GM23338 (cell line): Measurements from ENCODE around the gene RASA3.
"Not testable (repeated sequence)": the region's sequence is repeated elsewhere in the genome, so short reads cannot be mapped to it uniquely, and the experiment has no call there.

Source experiments
- CREB1 ChIP-seq: fragments of 250-450 bp; sonication (Bioruptor Pico); IDR thresholded peaks from 2 replicates; pipeline ENCODE4 v1.5.0; 2020; ENCODE audit warnings: low read depth, mild to moderate bottlenecking, moderate library complexity
- EZH2 ChIP-seq: fragments of 200-600 bp; sonication (generic); IDR thresholded peaks from one replicate; pipeline ENCODE4 v1.8.0; 2017; ENCODE audit warnings: antibody characterized with exemption, mild to moderate bottlenecking, low read depth; ENCODE audit not compliant: unreplicated experiment
- EZH2phosphoT487 ChIP-seq: fragments of 200-600 bp; sonication (generic); IDR thresholded peaks from one replicate; pipeline ENCODE4 v1.8.1; 2018; ENCODE audit warnings: antibody characterized with exemption; ENCODE audit not compliant: unreplicated experiment
- NANOG ChIP-seq: IDR thresholded peaks from 2 replicates; pipeline ENCODE4 v1.6.1; 2016; ENCODE audit warnings: antibody characterized with exemption, borderline replicate concordance
- POLR2AphosphoS5 ChIP-seq: IDR thresholded peaks from 2 replicates; pipeline ENCODE4 v1.6.1; 2016; ENCODE audit warnings: antibody characterized with exemption, low read depth
- ZNF331 ChIP-seq: fragments of 250-450 bp; sonication (Bioruptor Pico); IDR thresholded peaks from 2 replicates; pipeline ENCODE4 v1.5.0; 2020; ENCODE audit warnings: low read depth, mild to moderate bottlenecking, moderate library complexity
- TF ChIP-seq, protein P1 (sequence below), 2 experiments: fragments of 200-600 bp in 1 of 2; sonication (generic) in 1 of 2; conservative IDR thresholded peaks; 2 replicates each; pipeline versions ENCODE4 v1.5.1 to v1.6.1; 2016 to 2017; ENCODE audit warnings: antibody characterized with exemption in 2 of 2, low read depth in 2 of 2, mild to moderate bottlenecking in 2 of 2, moderate library complexity in 1 of 2
- TF ChIP-seq, protein P2 (sequence below): IDR thresholded peaks from one replicate; pipeline ENCODE4 v1.6.1; 2018; ENCODE audit warnings: antibody characterized with exemption; ENCODE audit not compliant: unreplicated experiment

DNA sequence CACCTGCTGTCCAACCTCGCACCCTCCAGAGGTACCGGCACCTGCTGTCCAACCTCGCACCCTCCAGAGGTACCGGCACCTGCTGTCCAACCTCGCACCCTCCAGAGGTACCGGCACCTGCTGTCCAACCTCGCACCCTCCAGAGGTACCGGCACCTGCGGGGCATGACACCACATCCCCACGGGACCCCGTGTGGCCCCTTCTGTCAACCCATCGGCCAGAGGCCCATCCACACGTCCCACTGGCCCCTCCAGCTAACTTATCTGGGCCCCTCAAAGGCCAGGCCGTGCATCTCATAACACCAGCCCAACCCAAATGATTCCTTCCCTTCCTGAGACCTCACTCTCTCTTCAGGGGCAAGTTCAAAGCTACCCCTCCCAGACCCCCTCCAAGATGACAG, 6.3 kb downstream of the RASA3 start:
- TF ChIP-seq NANOG; CREB1 (CRISPR knock-in tag); POLR2AphosphoS5; EZH2phosphoT487; EZH2; ZNF331 (CRISPR knock-in tag): not testable (repeated sequence)
- TF ChIP-seq, protein P1, sequence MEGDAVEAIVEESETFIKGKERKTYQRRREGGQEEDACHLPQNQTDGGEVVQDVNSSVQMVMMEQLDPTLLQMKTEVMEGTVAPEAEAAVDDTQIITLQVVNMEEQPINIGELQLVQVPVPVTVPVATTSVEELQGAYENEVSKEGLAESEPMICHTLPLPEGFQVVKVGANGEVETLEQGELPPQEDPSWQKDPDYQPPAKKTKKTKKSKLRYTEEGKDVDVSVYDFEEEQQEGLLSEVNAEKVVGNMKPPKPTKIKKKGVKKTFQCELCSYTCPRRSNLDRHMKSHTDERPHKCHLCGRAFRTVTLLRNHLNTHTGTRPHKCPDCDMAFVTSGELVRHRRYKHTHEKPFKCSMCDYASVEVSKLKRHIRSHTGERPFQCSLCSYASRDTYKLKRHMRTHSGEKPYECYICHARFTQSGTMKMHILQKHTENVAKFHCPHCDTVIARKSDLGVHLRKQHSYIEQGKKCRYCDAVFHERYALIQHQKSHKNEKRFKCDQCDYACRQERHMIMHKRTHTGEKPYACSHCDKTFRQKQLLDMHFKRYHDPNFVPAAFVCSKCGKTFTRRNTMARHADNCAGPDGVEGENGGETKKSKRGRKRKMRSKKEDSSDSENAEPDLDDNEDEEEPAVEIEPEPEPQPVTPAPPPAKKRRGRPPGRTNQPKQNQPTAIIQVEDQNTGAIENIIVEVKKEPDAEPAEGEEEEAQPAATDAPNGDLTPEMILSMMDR (conservative IDR thresholded peaks at IDR 0.05; ENCODE audit: low read depth in 2 of 2) = not testable (repeated sequence)
- TF ChIP-seq, protein P2, sequence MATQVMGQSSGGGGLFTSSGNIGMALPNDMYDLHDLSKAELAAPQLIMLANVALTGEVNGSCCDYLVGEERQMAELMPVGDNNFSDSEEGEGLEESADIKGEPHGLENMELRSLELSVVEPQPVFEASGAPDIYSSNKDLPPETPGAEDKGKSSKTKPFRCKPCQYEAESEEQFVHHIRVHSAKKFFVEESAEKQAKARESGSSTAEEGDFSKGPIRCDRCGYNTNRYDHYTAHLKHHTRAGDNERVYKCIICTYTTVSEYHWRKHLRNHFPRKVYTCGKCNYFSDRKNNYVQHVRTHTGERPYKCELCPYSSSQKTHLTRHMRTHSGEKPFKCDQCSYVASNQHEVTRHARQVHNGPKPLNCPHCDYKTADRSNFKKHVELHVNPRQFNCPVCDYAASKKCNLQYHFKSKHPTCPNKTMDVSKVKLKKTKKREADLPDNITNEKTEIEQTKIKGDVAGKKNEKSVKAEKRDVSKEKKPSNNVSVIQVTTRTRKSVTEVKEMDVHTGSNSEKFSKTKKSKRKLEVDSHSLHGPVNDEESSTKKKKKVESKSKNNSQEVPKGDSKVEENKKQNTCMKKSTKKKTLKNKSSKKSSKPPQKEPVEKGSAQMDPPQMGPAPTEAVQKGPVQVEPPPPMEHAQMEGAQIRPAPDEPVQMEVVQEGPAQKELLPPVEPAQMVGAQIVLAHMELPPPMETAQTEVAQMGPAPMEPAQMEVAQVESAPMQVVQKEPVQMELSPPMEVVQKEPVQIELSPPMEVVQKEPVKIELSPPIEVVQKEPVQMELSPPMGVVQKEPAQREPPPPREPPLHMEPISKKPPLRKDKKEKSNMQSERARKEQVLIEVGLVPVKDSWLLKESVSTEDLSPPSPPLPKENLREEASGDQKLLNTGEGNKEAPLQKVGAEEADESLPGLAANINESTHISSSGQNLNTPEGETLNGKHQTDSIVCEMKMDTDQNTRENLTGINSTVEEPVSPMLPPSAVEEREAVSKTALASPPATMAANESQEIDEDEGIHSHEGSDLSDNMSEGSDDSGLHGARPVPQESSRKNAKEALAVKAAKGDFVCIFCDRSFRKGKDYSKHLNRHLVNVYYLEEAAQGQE = not testable (repeated sequence)
